GM21515 (cell line): Measurements from ENCODE around the gene CMSS1.
A peak's percentile ranks its signal among the peaks of the same experiment; 100 is the strongest.

ENCODE experiments used
- ATAC-seq: cut with Tn5 transposase; IDR thresholded peaks from one replicate; pipeline ENCODE4 v1.9.1; 2021; ENCODE audit not compliant: unreplicated experiment

The CMSS1 gene

DNA sequence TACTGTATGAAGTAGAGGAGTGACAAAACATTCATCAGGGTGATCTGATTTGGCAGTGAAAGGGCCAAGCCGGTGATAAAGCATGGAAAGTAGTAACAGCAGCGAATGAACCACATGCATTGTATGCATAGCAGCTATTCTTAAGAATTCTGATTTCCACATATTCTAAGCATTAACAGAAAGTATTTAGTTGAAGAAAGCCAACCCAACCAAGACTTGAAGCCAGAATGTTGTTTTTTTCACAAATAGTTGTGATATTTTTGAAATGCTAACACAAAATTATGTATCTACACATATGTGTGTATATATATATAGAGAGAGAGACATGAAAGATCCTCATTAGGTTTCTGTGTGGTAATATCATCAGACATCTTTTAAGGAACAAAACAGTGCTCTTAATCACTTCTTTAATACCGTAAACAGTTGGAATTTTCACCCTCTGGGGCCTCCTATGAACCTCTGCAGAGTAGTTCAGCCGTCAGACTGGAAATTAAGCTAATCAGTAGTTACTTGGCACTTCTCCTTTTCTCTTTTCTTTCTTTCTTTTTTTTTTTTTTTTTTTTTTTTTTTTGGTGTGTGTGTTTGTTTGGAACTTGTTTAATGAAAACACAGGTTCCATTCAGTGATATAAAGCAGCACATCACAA, 139.6 kb downstream of the CMSS1 start:
- ATAC-seq: no peak

DNA sequence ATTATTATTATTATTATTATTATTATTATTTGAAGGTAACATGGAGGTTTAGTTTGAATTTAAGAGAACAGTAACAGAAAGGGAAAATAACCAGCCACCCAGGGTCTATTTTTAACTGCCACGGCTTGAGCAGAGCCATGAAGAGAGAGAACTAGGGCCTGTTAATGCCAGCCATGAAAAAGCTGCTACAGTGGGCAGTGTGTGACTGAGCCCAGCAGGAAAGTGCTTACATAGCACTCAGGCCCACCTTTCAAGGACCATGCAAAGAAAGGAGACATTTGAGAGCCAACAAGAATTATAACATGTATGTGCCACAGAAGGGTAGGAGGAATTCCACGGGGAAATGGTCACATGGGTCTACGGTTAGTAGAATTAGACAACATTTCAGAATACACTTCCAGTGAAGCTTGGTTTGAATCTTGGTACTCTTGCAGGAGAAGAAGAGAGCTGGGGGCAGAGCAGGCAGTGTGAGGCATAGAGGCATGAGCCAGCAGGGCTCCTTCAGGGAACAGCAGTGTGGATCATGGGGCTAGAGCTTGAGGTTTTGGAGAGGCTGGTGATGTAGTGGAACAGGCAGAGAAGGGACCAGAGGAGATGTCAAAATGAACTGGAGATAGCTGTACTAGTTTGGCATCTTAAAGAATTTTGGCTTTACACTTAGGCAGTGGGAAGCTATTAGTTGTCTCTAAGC, 140.7 kb downstream of the CMSS1 start:
- no peak for ATAC-seq

DNA sequence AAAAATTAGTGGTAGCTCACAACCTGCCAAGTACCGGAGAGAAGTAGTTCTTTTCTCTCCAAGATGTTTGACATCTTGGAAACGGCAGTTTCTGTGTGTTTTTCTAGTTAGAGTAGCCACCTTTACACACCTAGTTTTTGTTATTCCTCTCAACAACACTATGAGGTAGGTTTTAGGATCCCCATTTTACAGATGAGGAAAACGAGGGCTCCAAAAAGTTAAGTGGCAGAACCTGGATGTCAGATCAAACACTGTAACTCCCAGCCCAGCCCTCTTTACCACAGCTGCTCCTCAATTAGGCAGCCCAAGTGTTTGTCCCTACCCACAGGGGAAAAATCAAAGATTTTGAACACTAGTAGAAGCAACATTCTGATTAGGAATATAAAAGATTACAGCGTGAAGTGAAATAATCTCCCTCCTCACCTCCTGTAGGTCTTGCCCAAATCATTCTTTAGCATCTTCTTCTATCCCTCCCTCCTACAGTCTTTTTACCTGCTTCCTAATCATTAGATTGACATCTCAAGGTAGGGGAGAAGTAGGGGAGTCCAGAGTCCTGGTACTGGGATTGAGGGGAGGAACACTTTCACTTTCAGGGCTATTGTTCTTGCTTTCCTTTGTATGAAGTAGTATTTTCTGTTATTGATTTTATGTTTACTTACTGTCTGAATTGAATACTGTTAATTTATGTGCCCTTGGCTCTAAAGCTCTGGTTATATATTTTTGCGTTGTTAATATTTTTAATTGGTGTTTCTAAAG, 142.6 kb downstream of the CMSS1 start:
- no peak for ATAC-seq

DNA sequence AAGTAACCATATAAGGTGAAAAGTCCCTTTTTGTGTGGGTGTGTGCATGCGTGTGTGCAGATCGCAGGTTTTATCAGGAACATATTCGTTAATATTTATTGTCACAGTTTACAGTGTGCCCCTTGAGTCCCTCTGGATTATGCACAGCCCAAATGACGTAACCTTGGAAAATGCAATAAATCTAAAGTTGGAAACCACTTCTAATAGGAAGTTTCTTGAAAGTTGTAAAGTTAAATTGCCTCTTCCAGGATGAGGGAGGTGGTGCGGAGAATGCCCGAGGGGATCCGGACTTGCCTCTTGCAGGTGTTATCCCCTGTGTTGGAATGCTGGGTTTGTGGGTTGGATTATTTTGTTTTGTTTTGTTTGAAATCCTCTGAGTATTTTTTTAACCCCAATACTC, 143.3 kb downstream of the CMSS1 start:
- no peak for ATAC-seq

DNA sequence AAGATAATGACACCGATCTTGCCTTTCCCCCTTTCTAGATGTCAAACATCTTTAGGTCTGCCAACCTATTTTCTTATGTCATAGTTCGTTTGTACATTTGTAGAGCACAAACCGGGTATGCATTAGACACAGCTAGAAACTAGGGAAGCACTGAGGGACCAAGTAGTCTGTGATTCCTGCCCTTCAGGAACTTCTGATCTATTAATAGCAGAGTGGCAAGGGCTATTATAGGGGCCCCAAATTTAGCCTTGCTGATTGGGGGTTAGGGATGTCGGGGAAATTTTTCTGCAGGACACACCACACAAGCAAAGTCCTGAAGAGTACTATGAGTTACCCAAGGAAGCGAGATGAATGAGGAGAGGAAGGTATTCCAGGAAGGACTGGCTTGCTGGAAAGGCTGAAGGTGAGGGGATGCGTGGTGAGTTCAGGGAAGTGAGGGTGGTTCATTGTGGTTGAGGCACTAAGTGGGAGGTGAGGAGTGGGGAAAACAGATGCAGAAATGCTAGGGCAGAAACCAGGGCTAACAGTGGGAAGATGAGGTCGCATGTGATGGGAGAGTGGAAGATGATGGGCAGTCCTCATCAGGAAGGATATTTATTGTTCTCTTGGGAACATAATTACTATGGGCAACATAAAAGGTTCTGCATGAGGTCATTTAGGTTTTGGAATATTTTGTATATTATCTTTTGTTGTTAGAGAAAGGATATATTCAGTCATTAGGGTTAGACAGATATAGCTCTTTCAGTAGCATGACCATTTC, 144.3 kb downstream of the CMSS1 start:
- no peak for ATAC-seq

DNA sequence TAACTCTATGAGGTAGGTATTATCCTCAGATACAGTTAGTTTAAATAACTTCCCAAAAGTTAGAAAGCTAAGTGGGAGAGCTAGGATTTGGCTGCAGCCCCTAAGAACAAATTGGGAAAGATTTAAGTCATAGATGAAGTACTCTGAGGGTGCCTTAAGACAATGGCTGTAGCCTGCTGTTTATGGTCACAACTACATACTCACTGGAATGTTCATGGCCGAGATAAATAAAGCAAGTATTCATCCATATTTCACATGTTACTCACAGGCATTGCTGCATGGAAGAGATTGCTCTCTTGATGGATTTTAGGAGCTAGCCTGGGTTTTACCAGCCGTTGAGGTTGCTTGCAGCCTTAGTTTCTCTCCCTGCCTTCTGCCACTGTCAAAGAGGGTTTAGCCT, 145.0 kb downstream of the CMSS1 start:
- no peak for ATAC-seq

DNA sequence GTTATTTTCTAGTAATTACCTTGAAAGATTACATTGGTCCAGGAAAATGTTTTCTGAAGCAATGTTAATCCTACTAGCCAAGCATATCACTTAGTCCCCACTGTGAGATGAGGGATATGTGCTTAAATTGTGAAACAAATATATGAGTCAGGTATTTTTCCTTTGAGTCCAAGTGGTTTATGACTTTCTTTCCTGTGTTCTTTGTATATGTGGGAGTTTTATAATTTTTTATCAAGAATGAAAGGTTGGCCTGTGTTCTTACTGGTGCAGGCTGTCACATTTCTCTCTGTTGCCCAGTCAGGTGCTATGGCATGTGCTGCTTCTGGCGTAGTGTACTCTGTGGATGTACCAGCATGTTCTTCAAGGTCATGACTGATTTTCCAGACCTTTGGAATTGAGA, 147.4 kb downstream of the CMSS1 start:
- no peak for ATAC-seq

DNA sequence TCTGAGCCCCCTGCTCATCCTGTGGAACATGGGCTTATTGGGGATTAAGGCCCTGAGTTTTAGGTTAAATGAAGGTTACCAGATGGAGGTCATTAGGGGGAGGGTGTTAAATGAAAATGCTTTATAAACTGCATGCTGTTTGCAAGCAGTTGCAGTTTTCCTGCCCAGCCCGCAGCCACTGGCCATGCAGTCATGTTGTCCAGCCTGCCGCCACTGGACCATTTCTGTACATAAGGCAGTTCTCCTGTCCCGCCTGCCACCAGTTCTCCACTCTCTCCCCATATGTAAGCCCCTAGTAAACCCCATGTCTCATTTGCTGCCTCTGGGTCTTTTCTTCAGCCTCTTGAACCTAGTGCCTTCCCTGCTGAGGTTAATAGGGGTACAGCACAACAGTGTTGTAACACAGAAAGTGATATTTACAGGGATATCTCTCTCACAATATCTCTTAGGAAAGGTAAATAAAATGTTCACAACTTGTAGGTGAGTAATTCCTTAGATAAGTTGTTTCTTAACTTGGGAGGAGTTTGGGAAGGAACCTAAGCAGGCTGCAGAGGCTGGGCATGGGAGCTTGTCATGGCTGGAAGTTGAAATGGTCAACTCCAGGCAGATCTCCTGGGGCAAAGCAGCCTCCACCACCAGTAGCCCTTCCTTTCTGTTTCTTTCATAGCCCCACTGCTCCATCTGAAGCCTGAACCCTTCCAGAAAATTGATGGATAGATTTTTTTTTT, 148.2 kb downstream of the CMSS1 start:
- no peak for ATAC-seq

DNA sequence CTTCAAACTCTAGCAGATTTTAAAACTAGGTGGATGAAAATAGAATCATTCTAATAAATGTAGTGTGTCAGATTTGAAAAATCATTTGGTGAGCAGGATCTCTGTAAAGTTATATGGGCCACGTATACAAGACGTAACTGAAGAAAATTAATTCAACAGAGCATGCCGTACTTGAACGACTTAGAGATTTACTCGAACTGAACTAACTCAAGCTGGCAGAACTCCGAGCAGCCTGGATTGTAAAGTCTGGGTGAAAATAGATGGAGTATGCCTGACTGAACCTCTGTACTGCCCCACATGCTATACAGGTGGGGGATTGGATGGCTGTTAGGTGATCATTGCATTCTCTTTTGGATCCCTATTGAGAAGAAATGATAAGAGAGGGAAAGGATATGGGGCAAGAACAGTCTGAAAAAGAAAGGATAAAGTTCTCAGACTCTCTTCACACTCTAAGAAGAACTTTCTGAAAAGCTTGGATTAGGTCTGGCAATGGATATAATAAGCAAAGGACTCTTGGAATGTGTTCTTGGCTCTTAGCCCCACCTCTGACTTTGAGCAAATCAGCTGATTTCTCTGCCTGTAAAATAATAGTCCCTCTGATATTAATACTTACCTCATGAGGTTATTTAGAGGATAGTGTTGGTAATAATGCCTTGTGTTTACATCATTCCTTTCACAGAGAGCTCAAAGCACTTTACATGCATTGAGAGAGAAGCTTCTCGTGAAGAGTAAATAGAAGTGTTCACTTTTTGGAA, 149.2 kb downstream of the CMSS1 start:
- no peak for ATAC-seq

DNA sequence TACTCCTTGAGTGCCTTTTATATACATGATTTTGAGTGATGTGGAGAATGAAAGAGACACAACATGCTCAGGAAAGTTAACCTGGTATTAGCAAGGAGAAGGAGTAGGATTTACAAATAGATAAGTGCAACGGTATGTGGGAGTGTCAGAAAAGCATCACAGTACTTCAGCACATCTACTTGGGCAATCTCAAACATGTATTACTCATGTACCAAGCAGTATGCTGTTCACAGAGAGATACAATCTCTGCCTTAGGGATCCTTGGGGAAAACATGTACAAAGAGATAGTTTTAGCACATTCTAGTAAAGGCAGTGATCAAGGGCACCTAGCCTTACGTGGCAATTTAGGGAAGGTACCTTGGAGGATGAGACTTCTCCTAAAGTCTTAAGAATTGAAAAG, 150.1 kb downstream of the CMSS1 start:
- no peak for ATAC-seq

DNA sequence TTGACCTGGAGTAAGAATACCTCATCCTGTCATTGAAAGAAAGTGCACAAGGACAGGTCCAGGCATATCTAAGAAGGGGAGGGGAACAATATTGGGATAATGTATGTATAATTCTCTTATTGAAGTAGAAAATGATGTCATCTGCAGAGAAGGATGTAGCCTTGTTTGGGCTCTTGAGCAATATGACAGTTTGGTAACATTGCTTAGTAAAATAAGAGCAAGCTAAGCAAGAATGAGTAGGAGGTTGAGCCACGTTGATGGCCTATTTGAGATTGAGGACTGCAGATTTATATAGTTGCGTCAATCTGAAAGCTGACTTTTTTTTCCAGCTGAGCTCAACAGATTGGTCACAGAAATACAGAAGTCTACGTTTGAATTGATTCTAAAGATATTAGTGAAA, 151.5 kb downstream of the CMSS1 start:
- ATAC-seq: no peak

DNA sequence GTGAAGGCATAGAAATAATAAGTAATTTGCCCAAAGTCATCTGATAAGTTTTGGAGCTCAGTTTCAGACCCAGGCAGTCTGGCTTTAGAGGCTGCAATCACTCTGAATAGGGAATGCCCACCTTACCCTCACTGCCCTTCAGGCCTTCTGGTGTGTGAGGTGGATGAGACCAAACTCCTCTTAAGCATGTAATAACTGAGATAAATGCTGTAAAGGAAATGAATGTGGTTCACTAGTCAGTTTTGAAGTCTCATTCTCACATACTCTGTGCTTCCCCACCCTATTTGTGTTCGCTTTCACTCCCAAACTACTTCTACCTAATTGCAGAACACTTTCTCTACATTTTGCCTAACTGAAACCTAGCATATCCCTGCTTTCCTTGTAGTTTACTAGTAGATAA, 152.5 kb downstream of the CMSS1 start:
- peak; percentile 91 for ATAC-seq

DNA sequence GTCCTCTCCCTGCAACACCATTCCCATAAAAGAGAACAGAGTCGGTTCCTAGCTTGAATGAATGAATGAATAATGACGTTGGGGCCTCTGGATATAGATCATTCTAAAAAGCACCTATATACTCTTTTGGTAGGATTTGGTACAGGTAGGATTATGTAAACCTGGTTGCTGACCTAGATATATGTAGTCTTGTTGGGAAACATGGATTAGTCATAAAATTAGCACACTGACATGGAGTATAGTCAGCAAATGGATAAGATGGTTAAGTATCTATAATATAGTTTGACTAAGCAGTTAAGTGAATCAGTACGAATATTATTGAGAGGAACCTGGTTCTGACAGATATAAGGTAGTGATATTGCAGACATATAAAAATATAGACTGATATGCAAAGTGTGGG, 154.1 kb downstream of the CMSS1 start:
- no peak for ATAC-seq

DNA sequence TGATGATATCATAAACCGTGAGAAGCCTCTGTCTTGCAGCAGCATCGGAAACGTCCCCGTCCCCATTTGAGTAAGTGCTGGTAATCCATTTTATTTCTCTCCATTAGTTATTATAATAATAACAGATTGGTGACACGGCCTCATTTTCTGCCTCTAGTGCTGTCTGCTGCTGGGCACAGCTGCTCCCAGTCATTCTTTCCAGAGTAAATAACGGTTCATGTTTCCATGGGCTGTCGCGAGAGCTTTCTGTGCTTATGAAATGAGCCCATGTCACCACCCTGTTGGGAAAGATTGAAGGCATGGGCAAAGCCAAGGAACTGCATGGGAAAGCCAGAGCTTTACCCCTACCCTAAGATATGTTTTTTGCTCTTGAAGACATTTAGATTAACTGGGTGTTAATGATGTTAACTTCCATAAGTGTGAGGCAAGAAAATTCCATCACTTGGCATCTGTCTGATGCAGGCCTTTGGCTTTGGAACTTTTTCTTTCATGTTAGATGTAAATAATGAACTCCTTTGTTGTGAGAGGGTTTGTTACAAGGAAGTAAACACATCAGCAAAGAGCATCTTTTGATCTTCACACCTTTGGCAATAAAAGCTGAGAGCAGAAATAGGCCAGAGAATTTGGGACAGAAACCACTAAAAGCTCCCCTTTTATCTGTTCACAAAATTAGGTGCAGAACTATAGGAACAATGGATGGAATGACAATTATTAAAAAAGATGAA, 154.9 kb downstream of the CMSS1 start:
- ATAC-seq: no peak

DNA sequence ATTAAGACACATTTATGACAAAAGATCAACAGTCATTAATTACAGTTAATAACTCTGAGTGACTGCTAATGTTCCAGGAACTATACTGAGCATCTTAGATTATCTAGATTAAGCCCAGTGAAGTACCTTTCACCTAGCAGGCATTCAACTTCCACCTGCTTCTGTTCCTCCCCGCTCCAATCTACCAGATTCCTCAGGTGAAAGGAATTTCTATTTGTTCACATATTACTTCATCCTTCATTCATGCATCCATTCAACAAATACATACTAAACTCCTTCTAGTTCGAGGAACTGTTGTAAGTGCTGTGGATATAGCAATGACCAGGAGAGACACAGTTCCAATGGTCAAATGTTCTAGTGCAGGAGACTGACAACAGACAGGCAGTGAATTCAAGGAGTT, 157.3 kb downstream of the CMSS1 start:
- ATAC-seq: no peak

DNA sequence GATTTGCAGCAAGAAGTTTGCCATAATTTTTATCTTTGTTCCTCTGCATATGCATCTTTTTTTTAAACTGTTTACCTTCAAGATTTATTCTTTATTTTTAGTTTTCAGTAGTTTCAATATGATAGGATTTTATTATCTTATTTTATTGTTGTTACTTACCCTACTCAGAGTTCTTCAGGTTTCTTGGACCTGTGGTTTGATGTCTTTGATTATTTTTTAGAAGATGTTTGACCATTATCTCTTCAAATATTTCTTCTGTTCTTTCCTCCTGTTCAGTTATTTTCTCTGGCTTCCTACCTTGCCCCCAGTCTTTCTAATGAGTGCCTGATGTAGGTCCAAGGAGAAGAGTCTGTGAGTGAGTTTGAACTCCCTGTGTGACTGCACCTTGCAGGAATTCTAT, 158.9 kb downstream of the CMSS1 start:
- ATAC-seq: no peak

DNA sequence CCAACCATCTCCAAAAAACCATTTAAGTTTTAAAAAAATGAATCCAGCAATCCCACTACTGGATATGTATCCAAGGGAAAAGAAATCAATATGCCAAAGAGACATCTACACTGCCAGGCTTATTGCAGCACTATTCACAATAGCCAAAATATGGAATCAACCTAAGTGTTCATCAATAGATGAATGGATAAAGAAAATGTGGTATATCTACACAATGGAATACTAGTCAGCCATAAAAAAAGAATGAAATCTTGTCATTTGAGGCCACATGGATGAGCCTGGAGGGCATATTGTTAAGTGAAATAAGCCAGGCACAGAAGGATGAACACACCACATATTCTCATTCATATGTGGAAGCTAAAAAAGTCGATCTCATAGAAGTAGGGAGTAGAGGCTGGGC, 160.6 kb downstream of the CMSS1 start:
- ATAC-seq: no peak

DNA sequence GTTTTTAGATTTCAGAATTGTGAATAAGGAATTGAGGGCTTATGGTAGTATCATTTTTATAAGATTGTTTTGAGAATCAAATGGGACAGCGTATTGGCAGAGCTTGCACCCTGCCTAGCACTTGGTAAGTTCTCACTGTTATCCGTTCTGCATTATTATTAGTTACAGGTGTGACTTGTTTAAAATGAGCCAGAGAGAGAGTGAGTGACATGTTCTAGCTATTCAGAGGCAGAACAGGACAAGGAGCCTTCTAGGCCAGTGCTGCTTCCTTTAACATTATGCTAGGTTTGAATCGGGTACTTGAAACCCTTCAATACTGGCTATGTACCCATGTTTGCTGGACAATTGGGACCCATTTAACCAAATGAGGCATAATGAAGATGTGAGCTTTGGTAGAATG, 162.9 kb downstream of the CMSS1 start:
- no peak for ATAC-seq

DNA sequence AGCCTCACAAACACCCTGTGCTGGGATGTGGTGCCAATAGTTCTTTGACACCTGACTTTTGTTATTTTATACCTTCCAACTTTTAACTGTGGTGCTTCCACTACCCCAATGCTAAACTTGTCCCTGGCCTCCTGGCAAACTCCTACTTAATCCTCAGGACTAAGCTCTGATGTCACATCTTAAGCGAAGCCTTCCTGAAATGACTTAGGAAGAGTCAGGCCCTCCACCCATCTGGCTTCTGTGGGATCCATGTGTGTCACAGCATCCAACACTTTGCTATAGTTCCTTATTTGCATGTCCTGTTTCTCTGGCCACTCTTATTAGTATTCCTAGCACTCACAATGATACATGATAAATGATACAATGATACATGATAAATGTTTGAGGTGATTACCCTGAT, 163.5 kb downstream of the CMSS1 start:
- ATAC-seq: no peak

DNA sequence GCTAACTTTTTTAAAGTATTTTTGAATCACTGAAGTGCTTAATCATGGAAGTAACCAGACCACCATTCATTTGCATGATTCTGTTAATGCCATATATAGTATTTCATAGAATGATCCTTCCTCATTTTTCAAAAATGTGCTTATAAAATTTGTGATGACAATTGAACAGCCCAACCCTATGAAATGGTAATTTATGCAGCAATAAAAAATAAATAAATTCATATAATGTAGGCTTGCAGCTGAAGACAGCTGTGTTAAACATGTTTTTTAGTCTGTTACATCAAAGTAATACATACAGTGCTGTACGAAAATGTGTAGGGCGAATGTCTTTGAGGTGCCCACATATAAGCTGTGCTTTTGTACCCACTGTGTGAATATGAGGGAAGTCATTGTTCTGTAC, 165.0 kb downstream of the CMSS1 start:
- ATAC-seq: no peak
